Neural progenitor cell (in vitro differentiated cells): ENCODE results near the gene C9. TPM values are rescaled to one million over a fixed set of nuclear protein-coding genes. Genes with fewer than 3 reads are reported as not detected.

Experiments
- DNase-seq: peaks from one replicate; pipeline ENCODE4 v3.0.0-alpha.2; 2016; ENCODE audit warnings: low spot score
- H2AFZ ChIP-seq: fragments of 200-600 bp; sonication (generic); replicated peaks from 2 replicates; pipeline ENCODE4 v1.6.1; 2016; ENCODE audit warnings: antibody characterized with exemption
- H3F3A ChIP-seq: fragments of 200-600 bp; sonication (generic); 2 replicates; pipeline ENCODE4 v1.6.1; 2016; ENCODE audit warnings: antibody characterized with exemption, low read depth
- H3K27ac ChIP-seq: fragments of 200-600 bp; sonication (generic); 2 replicates; pipeline ENCODE4 v1.5.1; 2016; ENCODE audit warnings: mild to moderate bottlenecking
- H3K27me3 ChIP-seq: fragments of 200-600 bp; sonication (generic); 2 replicates; pipeline ENCODE4 v1.6.1; 2016; ENCODE audit warnings: mild to moderate bottlenecking, moderate library complexity
- H3K36me3 ChIP-seq: fragments of 200-600 bp; sonication (generic); 2 replicates; pipeline ENCODE4 v1.5.1; 2016
- H3K4me1 ChIP-seq: fragments of 200-600 bp; sonication (generic); 2 replicates; pipeline ENCODE4 v1.6.1; 2016; ENCODE audit warnings: mixed run types
- H3K4me2 ChIP-seq: fragments of 200-600 bp; sonication (generic); 2 replicates; pipeline ENCODE4 v1.6.1; 2016
- H3K4me3 ChIP-seq: fragments of 200-600 bp; sonication (generic); 2 replicates; pipeline ENCODE4 v1.5.1; 2016
- H3K79me2 ChIP-seq: fragments of 200-600 bp; sonication (generic); 2 replicates; pipeline ENCODE4 v1.6.1; 2016; ENCODE audit warnings: low read depth
- H3K9ac ChIP-seq: fragments of 200-600 bp; sonication (generic); 2 replicates; pipeline ENCODE4 v1.6.1; 2016
- H3K9me3 ChIP-seq: fragments of 200-600 bp; sonication (generic); 2 replicates; pipeline ENCODE4 v1.5.1; 2016; ENCODE audit warnings: low read depth
- H4K20me1 ChIP-seq: fragments of 200-600 bp; sonication (generic); 2 replicates; pipeline ENCODE4 v1.6.1; 2016; ENCODE audit warnings: low read depth
- H3K27ac Mint-ChIP-seq: 3 replicates; pipeline ENCODE4 v1.8.0; 2021; ENCODE audit warnings: mixed read lengths
- H3K27me3 Mint-ChIP-seq: 2 replicates; pipeline ENCODE4 v1.8.0; 2022; ENCODE audit warnings: low read depth, mild to moderate bottlenecking, inconsistent platforms, moderate library complexity, mixed read lengths; ENCODE audit not compliant: insufficient read depth
- H3K36me3 Mint-ChIP-seq: 3 replicates; pipeline ENCODE4 v1.8.0; 2021; ENCODE audit warnings: mixed read lengths
- H3K4me1 Mint-ChIP-seq: 3 replicates; pipeline ENCODE4 v1.8.0; 2021; ENCODE audit warnings: mixed read lengths
- H3K4me3 Mint-ChIP-seq: 3 replicates; pipeline ENCODE4 v1.8.0; 2021; ENCODE audit warnings: mild to moderate bottlenecking, moderate library complexity, mixed read lengths
- H3K9me3 Mint-ChIP-seq: 3 replicates; pipeline ENCODE4 v1.8.0; 2020; ENCODE audit warnings: mixed read lengths
- EZH2 ChIP-seq: fragments of 200-600 bp; sonication (generic); IDR thresholded peaks from 2 replicates; pipeline ENCODE4 v1.6.1; 2017; ENCODE audit warnings: antibody characterized with exemption, mild to moderate bottlenecking, moderate library complexity
- EZH2phosphoT487 ChIP-seq: fragments of 200-600 bp; sonication (generic); IDR thresholded peaks from 2 replicates; pipeline ENCODE4 v1.6.1; 2017; ENCODE audit warnings: antibody characterized with exemption
- total RNA-seq: library from RNA; depleted of rRNA; stranded (reverse); fragments of >200 nt; gene quantifications from 2 replicates; pipeline ENCODE4 v1.2.3, GENCODE V29; 2015; ENCODE audit warnings: low replicate concordance
- TF ChIP-seq, protein P1 (sequence below): fragments of 200-600 bp; sonication (generic); IDR thresholded peaks from 2 replicates; pipeline ENCODE4 v1.5.1; 2017; ENCODE audit warnings: antibody characterized with exemption, mild to moderate bottlenecking

C9 gene
- total RNA-seq, 1 donor from 2014 or later = not detected

DNA sequence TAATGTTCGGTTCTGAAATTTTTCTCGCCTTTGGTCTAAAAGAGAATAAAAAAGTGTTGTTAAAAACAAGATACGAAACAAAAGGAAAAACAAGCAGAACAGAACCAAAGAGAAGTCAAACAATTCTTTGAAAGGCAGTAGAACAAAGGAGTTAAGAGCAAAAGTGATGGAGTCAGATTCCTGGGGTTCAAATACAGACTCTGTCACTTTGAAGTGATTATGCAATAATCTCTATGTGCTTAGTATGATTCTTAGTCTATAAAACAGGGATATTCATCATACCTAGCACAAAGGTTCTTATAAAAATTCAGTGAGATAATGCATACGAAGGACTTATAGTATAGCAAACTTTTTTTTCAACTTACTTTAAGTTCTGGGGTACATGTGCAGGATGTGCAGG lies 48.3 kb downstream of the C9 start:
- Mint-ChIP-seq H3K36me3 (no peaks in the 10 kb centered on the region), H3K4me3 (no peak overlapping the region), H3K27me3 (no peaks in the 10 kb centered on the region), H3K9me3 (peaks cover 4% of the 10 kb centered on the region), H3K27ac (no peak overlapping the region), H3K4me1 (no peaks in the 10 kb centered on the region)
- no peak overlapping the region for H3K4me2 ChIP-seq
- no peak overlapping the region for H3K27ac ChIP-seq
- no peaks in the 10 kb centered on the region for H3K36me3 ChIP-seq
- no peak overlapping the region for H3K9ac ChIP-seq
- H3K9me3 ChIP-seq = no peaks in the 10 kb centered on the region
- no peak overlapping the region for H2AFZ ChIP-seq
- TF ChIP-seq, protein P1, sequence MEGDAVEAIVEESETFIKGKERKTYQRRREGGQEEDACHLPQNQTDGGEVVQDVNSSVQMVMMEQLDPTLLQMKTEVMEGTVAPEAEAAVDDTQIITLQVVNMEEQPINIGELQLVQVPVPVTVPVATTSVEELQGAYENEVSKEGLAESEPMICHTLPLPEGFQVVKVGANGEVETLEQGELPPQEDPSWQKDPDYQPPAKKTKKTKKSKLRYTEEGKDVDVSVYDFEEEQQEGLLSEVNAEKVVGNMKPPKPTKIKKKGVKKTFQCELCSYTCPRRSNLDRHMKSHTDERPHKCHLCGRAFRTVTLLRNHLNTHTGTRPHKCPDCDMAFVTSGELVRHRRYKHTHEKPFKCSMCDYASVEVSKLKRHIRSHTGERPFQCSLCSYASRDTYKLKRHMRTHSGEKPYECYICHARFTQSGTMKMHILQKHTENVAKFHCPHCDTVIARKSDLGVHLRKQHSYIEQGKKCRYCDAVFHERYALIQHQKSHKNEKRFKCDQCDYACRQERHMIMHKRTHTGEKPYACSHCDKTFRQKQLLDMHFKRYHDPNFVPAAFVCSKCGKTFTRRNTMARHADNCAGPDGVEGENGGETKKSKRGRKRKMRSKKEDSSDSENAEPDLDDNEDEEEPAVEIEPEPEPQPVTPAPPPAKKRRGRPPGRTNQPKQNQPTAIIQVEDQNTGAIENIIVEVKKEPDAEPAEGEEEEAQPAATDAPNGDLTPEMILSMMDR = no peak
- TF ChIP-seq EZH2phosphoT487 (no peak), EZH2 (no peak)
- no peaks in the 10 kb centered on the region for H3K79me2 ChIP-seq
- H3K4me1 ChIP-seq = no peaks in the 10 kb centered on the region
- no peaks in the 10 kb centered on the region for H3K27me3 ChIP-seq
- DNase-seq = no peak
- no peaks in the 10 kb centered on the region for H3F3A ChIP-seq
- H3K4me3 ChIP-seq = no peak overlapping the region
- no peaks in the 10 kb centered on the region for H4K20me1 ChIP-seq

DNA sequence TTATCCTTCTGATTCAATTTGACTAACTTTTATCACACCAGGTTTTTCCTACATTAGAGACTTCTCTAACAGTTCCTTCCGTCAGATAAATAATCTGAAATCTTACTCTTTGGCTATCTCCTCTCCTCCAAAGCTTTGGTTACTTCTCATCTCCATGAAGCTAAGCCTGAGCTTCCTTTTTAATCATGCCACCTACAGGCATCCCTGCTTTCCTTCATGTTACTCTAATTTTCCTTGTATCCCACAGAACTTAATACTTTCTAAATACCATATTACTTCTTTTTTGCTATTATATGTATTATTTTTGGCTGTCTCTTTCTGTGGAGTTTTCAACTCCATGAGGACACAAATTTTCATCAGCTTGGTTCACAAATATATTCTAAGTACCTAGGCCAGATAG lies 49.7 kb downstream of the C9 start:
- H2AFZ ChIP-seq = no peak overlapping the region
- no peaks in the 10 kb centered on the region for H3K36me3 ChIP-seq
- H3K27me3 ChIP-seq = no peaks in the 10 kb centered on the region
- DNase-seq = no peak
- no peaks in the 10 kb centered on the region for H3K9me3 ChIP-seq
- H3K4me1 Mint-ChIP-seq = no peaks in the 10 kb centered on the region
- no peaks in the 10 kb centered on the region for H3K36me3 Mint-ChIP-seq
- no peaks in the 10 kb centered on the region for H3K79me2 ChIP-seq
- no peaks in the 10 kb centered on the region for H4K20me1 ChIP-seq
- peaks cover 4% of the 10 kb centered on the region for H3K9me3 Mint-ChIP-seq
- TF ChIP-seq EZH2phosphoT487 (no peak), EZH2 (no peak)
- TF ChIP-seq, protein P1 = no peak
- no peaks in the 10 kb centered on the region for H3F3A ChIP-seq
- H3K4me3 Mint-ChIP-seq = no peak overlapping the region
- H3K9ac ChIP-seq = no peak overlapping the region
- H3K27ac ChIP-seq = no peak overlapping the region
- no peaks in the 10 kb centered on the region for H3K4me1 ChIP-seq
- H3K27ac Mint-ChIP-seq = no peak overlapping the region
- H3K27me3 Mint-ChIP-seq = no peaks in the 10 kb centered on the region
- no peak overlapping the region for H3K4me2 ChIP-seq
- no peak overlapping the region for H3K4me3 ChIP-seq

DNA sequence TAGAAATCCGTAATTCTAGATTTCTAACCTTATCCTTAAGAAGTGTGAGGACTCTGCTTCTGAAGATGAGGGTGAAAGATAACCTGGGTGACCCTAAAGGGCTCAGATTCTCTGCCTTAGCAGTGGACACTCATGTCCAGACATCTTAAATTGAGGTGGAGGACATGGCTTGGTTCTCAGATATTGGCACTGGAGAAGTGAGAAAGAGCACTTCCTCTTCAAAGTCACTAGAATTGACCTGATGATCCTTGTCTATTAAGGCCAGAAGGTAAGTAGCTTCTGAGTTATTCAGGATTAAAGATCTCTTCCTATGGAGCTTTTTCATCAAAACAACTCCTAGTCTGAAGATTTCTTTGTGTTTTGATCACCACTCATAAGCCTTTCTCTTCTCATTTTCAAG lies 54.8 kb downstream of the C9 start:
- Histone ChIP-seq H3K36me3 (no peaks in the 10 kb centered on the region), H3K27ac (no peak overlapping the region), H3K79me2 (no peaks in the 10 kb centered on the region), H3F3A (no peaks in the 10 kb centered on the region), H3K27me3 (no peaks in the 10 kb centered on the region), H3K9me3 (no peaks in the 10 kb centered on the region), H3K4me3 (no peak overlapping the region), H3K4me1 (no peaks in the 10 kb centered on the region), H4K20me1 (no peaks in the 10 kb centered on the region), H2AFZ (no peak overlapping the region), H3K9ac (no peak overlapping the region), H3K4me2 (no peak overlapping the region)
- no peak overlapping the region for H3K27ac Mint-ChIP-seq
- no peak for DNase-seq
- no peaks in the 10 kb centered on the region for H3K4me1 Mint-ChIP-seq
- no peak overlapping the region for H3K4me3 Mint-ChIP-seq
- TF ChIP-seq EZH2phosphoT487 (no peak), EZH2 (no peak)
- TF ChIP-seq, protein P1 = no peak
- H3K36me3 Mint-ChIP-seq = no peaks in the 10 kb centered on the region
- no peaks in the 10 kb centered on the region for H3K27me3 Mint-ChIP-seq
- H3K9me3 Mint-ChIP-seq = no peaks in the 10 kb centered on the region
